ENCODE measurements around the gene MUC4.

The MUC4 gene

GRCh38 chr3:195757438-195757770 is 54.3 kb downstream of the MUC4 start:
- H3K4me3 ChIP-seq (ENCODE audit: low read depth, low read length), result no peak overlapping the region
- no peak for DNase-seq (ENCODE audit: low read depth)
- TF ChIP-seq CTCF (IDR thresholded peaks at IDR 0.05; ENCODE audit: low read depth, low read length) (no peak), MYC (IDR thresholded peaks at IDR 0.05; ENCODE audit: low read depth, low read length) (no peak), MAX (IDR thresholded peaks at IDR 0.05; ENCODE audit: low read depth, low read length) (no peak), POLR2A (IDR thresholded peaks at IDR 0.05; ENCODE audit: extremely low read depth, insufficient read length) (no peak)

DNA sequence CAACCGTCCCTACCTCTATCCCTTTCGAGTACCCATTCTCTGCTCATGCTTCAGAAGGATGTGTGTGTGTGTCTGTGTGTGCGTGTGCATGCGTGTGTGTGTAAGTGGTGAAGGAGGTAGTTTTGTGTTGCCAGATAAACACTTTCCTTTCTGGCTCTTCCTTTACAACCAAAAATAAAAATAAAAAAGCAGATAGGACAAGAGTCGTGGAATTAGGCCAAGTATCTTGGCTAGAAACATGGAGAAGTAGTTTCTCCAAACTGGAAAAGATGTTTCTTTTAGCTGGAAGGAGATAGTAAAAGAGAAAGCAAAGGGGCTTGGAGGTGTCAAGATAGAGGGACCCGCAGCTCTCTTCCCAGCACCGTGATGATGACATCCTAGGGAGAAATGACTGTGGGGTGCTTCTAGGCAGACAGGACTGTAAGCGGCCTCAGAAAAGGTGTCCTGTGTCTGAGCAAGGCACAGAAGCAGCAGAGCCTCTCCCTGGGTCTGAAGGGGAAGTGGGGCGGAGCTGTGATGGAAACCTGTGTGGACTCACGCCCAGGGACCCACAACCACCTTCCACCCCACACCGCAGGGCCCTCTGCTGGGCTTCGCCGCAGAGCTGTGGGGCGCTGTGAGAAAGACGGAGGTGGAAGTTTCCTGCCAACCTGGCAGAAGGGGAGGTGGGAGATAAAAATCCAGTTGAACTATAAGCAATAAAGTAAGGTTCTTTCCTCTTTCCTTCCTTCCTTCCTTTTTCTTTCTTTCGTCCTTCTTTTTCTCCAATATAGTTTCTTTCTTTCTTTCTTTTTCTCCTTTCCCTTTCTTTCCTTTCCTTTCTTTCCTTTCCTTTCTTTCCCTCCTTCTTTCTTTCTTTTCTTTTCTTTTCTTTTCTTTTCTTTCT is 55.7 kb downstream of the MUC4 start:
- no peak overlapping the region for H3K4me3 ChIP-seq (ENCODE audit: low read depth, low read length)
- no peak for DNase-seq (ENCODE audit: low read depth)
- TF ChIP-seq MYC (IDR thresholded peaks at IDR 0.05; ENCODE audit: low read depth, low read length) (no peak), POLR2A (IDR thresholded peaks at IDR 0.05; ENCODE audit: extremely low read depth, insufficient read length) (no peak), CTCF (IDR thresholded peaks at IDR 0.05; ENCODE audit: low read depth, low read length) (no peak)

- H3K4me3 ChIP-seq (ENCODE audit: low read depth, low read length), result no peak overlapping the region
- no peak for TF ChIP-seq MAX (IDR thresholded peaks at IDR 0.05; ENCODE audit: low read depth, low read length)
- TF ChIP-seq CTCF (IDR thresholded peaks at IDR 0.05; ENCODE audit: low read depth, low read length), result no peak
- TF ChIP-seq MYC (IDR thresholded peaks at IDR 0.05; ENCODE audit: low read depth, low read length), result no peak
- no peak for TF ChIP-seq POLR2A (IDR thresholded peaks at IDR 0.05; ENCODE audit: extremely low read depth, insufficient read length)
Observed at GRCh38 chr3:195755391-195755790, 56.3 kb downstream of the MUC4 start.

DNA sequence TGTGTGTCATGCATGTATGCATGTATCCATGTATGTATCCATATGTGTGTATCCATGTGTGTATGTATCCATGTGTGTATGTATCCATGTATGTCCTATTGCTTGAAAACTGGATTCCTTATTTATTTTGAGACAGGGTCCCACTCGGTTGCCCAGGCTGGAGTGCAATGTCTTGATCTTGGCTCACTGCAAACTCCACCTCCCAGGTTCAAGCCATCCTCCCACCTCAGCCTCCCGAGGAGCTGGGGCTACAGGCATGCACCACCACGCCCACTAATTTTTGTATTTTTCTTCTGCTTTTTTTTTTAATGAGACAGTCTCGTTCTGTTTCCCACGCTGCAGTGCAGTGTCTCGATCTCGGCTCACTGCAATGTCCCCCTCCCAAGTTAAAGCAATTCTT is 56.8 kb downstream of the MUC4 start:
- TF ChIP-seq CTCF (IDR thresholded peaks at IDR 0.05; ENCODE audit: low read depth, low read length), result no peak
- TF ChIP-seq MYC (IDR thresholded peaks at IDR 0.05; ENCODE audit: low read depth, low read length), result no peak
- TF ChIP-seq MAX (IDR thresholded peaks at IDR 0.05; ENCODE audit: low read depth, low read length), result no peak
- no peak for TF ChIP-seq POLR2A (IDR thresholded peaks at IDR 0.05; ENCODE audit: extremely low read depth, insufficient read length)
- no peak overlapping the region for H3K4me3 ChIP-seq (ENCODE audit: low read depth, low read length)
- no peak for DNase-seq (ENCODE audit: low read depth)

More at GRCh38 chr3:195755391-195755790, 56.3 kb downstream of the MUC4 start:
- no peak for DNase-seq (ENCODE audit: low read depth)

DNA sequence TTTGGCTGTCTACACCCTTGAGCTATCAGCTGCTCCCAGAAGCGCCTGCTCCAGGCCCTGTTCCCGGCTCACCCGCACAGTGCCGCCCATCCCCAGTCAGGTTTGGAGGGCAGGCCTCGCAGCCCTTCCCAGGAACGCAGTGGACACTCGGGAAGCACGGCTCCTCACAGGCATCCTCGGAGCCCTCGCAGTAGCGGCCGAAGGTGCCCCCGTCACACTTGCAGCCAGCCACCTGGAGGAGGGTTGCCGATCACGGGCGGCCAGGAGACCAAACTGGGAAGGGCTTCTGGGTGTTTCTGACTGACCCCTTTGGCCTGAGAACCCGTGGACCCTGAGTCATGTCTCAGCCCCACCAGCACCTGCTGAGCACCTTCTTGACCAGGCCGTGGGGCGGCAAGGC is 57.6 kb downstream of the MUC4 start:
- no peak for DNase-seq (ENCODE audit: low read depth)
- no peak overlapping the region for H3K4me3 ChIP-seq (ENCODE audit: low read depth, low read length)
- TF ChIP-seq POLR2A (IDR thresholded peaks at IDR 0.05; ENCODE audit: extremely low read depth, insufficient read length) (no peak), MYC (IDR thresholded peaks at IDR 0.05; ENCODE audit: low read depth, low read length) (no peak), CTCF (IDR thresholded peaks at IDR 0.05; ENCODE audit: low read depth, low read length) (no peak), MAX (IDR thresholded peaks at IDR 0.05; ENCODE audit: low read depth, low read length) (no peak)
